ENCODE results near the gene NEK6.
A peak's percentile ranks its signal among the peaks of the same experiment; 100 is the strongest.

The NEK6 gene

GRCh38 chr9:124359426-124359825 is 101.7 kb downstream of the NEK6 start:
- no peak for DNase-seq

DNA sequence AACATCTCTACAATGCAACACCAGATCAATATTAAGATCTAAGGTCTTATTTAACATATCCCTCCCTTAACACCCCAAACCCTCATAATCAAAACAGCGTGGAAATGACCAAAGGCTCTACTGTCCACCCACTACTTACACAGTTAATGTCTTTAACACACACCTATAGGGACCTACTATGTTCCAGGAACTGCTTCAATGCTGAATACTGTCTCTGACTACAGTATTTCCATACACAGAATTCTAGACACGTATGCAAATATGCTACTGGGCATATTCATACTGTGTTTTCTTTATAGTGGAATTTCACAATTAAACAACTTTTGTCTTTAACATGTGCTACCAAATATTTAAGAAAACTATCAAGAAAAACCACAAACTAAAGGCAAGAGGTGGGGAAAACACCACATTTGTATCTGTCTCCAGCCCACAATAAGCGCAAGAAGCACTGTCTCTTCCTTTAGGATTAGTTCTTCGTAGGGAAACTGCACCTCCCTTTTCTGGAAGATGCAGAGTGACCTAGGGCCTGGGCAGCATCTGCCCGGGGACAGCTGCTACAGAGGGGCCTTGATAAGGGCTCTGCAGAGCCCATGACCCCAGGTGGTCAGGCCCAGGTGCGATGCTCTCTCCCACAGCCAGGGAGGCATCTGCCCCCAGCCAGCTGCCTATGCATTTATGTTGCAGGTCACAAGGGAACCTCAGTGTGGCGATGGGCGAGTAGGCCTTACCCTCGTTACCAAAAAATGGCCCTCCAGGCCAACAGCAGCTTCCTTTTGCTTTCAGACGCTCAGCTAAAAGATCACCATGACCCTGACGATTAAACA is 102.3 kb downstream of the NEK6 start:
- DNase-seq, result no peak

GRCh38 chr9:124361128-124361527 is 103.4 kb downstream of the NEK6 start:
- no peak for DNase-seq

DNA sequence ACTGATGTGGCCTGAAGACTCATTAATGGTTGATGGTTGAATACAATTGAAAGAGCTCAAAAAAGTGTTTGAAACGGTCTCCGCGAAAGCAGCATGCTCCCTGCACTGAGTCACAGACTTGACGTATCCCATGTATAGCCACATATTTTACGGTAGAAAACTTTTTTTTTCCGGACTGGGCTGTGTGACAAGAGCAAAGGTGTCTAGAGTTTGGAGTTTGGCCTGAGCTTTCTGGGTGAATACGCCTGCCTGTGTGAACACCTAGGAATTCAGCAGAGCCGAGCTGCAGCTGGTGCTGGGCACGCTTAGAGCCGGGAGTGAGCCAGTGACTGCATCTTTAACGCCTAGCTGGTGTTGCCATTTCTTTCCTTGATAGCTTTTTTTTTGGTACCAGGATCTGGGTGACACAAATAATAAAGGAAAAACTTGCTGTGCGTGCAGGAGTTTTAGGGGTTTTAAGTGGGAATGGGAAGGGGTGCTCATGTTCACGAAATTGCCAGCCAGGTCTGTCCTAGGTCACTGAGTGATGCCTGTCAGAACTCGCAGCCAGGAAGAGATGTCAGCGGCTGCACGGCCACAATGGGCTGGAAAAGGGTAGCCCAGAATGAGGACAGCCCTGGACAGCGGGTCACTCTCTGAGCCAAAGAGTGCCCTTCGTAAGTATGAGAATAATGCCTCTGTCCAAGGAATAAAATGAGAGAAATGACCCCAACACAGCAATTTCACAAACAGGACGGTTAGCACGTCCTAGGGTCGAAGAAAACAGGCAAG is 105.8 kb downstream of the NEK6 start:
- no peak for DNase-seq

DNA sequence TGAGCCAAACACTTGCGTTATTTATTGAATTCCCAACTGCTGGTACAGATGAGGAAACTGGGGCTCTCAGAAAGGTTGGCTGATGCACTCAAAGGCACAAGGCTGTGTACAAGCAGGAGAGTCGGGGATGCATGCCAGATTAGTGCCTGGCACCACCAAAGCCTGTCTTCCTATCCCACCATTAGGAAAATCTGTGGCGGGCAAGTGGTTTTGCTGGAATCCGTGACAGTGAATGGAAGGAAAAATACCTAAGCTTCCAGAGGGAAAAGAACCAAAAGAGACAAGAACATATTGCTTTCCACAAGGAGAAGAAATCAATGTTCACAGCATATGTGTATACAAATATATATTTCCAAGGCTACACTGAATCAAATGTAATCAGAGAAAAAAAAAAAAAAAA is 106.4 kb downstream of the NEK6 start:
- no peak for DNase-seq

DNA sequence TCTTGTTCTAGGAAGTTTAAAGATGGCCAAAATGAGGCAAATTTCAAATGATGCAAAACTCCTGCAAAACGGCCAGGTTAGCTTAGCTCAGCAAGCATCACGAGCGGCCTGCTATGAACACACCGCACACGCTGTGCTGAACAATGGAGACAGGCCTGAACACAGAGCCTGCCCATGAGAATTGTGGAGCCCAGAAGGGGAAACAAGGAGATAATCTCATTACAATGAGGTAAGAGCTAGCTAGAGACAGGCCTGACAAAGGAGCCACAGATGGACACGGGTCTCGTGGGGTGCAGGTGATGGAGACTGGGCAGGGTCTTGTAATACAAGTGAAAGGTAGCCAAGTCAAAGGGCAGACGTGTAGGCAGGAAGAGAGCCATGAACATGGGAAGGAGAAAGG is 107.3 kb downstream of the NEK6 start:
- peak; percentile 15 for DNase-seq

GRCh38 chr9:124366476-124367220 is 108.9 kb downstream of the NEK6 start:
- no peak for DNase-seq

DNA sequence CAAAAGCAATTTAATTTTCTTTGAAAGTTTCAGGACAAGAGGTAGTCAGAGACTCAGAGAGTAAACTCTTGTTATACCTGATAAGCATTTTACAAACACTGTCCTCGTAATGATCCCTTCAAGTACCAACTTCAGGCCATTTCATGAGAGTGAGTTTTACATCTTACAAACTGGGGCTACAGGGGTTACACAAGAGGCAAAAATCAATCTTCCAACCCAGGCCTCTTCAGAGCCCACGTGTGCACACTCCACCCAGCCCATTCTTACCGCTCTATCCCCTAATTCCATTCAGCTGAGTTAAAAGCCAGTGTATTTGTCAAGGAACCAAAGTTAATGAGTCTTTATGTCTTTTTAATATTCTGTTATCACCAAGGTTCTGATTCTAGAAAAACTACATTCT is 110.9 kb downstream of the NEK6 start:
- no peak for DNase-seq

- no peak for DNase-seq
Observed at GRCh38 chr9:124369231-124369797, 111.6 kb downstream of the NEK6 start.

DNA sequence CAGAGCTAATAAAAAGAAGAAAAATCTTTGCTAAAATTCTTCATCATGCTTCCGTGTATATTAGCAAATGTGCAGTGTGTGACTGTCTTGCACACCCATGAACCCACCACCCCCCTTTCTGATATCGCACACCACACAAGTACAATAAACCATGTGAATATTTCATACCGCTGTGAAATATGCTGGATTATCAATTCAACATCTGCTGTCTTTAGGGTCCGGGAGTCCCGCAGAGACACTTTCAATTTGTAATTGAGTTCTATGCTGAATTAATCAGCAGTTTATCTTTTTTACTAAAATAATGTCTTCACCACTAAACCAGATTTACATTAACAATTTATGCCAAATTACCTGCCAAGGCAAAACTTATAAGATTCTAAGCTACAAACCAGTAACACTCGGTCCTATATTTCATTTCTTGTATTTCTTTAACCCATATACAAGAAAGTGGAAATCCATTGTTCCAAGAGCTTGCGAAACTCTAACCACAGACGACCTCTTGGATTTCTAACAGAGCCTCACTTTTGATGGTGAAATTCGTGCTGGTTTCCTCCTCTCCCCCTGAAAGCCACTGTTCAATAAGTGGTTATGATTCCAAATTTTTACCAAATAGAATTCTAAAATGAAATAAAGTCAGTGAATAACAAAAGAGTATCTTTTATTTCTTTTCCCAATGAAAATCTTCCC is 113.3 kb downstream of the NEK6 start:
- no peak for DNase-seq

DNA sequence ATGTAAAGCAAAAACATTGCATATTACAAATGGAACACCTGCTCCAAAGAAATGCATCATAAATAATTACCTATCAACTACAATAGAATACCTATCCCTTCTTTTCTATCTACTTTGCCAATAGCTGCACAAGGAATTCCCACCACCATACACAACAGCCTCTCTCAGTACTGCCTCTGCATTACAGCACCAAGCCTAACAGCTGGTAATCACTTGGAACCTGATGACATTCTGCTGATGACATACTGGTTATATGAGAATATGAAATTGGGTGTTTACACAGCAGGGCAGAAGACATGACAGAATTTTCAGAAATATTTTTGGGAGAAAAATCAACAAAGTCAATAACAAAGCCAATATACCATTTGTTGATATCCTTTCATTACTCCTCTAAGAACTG is 114.3 kb downstream of the NEK6 start:
- DNase-seq, result no peak

DNA sequence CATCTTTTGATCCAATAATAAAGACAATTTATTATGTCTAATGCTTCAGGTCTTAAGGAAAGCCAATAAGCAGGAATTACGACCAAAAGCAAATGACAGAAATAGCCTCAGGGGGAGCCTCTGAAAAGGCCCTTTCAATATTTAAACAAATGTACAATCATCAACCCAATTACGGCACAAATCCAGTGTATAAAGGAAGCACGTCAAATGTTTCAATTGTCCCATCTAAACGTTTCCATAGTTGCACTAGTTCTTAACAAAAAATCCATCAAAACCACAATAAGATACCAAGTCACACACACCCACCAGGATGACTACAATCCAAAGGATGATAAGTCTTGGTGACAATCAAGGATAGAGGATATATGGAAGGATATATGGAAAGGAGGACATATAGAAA is 115.6 kb downstream of the NEK6 start:
- DNase-seq, result no peak

- no peak for DNase-seq
Observed at GRCh38 chr9:124373851-124374250, 116.1 kb downstream of the NEK6 start.

DNA sequence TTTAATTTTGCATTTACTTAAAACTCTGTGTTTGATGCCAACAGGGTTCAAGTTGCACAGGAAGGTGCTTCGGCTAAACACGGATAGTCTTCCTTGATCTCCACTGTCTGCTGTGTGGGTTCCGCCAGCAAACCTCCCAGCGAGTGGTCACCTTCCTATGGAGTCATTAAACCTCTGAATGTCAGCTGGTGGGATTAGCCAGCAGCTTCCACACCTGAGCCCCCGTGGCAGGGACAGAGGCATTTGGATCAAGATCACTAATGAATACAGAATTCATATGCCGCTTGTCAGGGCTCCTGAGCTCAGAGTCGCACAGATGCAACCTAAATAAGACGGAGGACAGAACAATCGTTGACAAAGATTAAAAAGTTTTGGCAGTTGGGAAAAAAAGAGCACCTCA is 118.0 kb downstream of the NEK6 start:
- no peak for DNase-seq

DNA sequence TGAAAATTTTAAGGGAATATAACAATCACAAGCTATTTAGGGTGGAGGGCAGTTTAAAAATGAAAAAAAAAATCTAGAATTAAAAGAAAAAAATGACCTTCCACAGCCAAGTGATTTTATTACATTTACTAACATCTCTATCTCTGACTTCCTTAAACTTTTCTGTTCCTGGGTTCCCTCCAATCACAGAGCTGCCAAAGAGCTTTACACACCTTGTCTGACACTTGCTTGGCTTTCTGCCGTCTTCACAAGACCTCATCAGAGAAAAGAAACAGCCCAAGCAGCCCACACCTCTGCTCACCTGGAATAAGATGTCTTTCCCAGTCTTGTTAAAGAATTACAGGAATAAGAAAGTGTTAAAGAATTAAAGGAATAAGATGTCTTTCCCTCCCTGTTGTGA is 118.6 kb downstream of the NEK6 start:
- no peak for DNase-seq

DNA sequence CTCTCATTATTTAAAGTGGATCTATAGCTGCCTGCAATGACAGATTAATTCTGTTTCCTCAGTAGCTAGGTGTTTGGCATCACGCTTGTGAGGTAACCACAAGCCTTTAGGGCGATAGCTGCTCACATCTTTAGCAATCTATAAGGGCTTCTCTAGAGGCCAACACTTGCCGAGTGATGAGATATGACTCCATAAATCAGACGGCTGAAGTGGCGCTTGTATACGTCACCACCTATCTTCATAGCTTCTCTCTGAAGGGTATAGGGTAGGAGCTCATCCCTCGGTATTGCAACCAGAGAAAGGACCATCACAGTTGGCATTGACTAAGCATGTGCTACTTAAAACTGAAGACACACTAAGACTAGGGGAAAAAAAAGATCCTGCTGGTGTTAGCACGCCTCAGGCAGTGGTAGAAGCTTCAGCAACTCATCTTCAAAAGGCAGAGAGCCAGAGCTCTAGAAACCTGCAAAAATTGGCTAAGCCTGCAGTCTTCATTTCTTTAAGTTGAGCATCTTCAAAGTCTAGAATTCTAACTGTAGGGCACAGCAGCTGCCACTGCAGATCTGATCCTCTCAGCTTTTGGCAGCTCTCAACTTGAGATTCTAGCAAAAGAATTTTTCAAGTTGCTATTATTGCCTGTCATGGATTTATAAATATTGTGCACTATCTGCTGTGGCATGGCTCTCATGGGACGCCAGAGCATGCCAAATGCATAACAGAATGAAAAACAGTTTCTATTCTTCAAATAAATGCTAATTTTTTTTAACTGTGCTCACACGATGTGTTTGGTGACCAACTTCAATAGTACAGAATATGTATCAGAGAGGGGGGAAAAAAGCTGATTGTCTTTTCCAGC is 120.0 kb downstream of the NEK6 start:
- DNase-seq, result no peak

- no peak for DNase-seq
Observed at GRCh38 chr9:124381170-124381945, 123.6 kb downstream of the NEK6 start.

DNA sequence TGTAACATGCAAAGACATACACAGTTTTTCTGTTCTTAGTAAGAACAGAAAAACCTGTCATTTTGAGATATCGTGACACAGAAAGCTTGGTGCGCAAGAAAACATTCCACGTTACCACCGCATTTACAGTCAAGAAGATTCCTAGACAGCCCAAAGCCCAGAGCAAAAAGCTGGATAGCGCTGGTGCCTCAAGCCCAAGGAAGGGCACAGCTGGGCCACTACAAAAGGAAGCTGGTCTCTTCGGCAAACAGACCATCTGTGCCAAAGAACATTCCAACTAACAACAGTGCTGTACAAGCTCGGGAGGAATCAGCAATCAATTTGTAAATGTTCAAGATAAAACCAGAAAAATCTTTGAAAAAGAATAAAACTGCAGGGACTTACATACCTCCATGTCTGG is 126.5 kb downstream of the NEK6 start:
- DNase-seq, result no peak

- DNase-seq, result no peak
Observed at GRCh38 chr9:124384846-124385245, 127.1 kb downstream of the NEK6 start.

DNA sequence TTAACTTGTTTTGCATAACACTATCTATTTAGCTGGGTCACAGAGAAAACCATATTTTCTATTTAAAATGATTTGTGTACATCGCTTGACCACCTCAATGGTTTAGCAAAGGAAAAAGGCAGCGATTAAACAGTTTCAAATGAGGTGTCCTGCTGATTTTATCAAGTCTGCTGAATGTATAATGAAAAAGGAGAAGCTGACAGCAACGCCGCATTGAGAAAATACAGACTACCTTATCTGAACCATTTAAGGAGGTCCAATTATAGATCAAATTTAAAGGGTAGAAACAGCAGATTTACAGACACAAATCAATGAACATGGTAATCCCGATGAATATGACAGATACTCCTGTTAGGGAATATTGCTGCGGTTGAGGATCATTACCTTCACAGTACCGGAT is 127.9 kb downstream of the NEK6 start:
- no peak for DNase-seq

DNA sequence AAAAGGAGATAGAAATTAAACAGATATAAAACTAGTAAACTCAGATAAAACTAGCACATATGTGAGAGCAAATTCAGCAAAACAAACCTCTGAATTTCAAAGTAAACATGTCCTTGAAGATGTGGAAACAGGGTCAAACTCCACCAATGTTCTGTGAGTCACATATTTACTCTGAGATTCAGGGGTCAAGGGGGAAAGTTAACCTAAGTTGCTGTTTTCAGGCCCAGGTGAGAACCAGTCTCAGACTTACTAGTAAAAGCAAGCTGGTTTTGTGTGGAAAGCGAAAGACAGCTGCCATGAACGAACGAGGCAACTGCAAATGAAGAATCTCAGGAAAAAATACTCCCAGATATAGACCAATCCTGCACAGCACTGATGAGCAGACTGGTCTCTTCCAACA is 128.5 kb downstream of the NEK6 start:
- DNase-seq, result no peak
